PFSK-1 (cell line): Measurements from ENCODE around the gene TBKBP1.

Source experiments
- POLR2AphosphoS5 ChIP-seq: IDR thresholded peaks from 2 replicates; pipeline ENCODE4 v1.6.1; 2012; ENCODE audit warnings: low read depth, mild to moderate bottlenecking, control low read depth, low read length, moderate library complexity
- TAF1 ChIP-seq: IDR thresholded peaks from 2 replicates; pipeline ENCODE4 v1.6.1; 2012; ENCODE audit warnings: low read length, control low read depth, borderline replicate concordance; ENCODE audit not compliant: insufficient read depth

GRCh38 chr17:47684535-47685193, 9.3 kb upstream of the TBKBP1 start:
- no peak for TF ChIP-seq TAF1
- TF ChIP-seq POLR2AphosphoS5, result 0 out of 2 replicates have a peak, but pooled peaks have one; percentile 33
